Epithelial cell of proximal tubule (primary cell): ENCODE results near the gene DTX1. TPM values are rescaled to one million over a fixed set of nuclear protein-coding genes. Genes with fewer than 3 reads are reported as not detected.

Experiments used
- DNase-seq: peaks from one replicate; pipeline ENCODE4 v3.0.0-alpha.2; 2011; ENCODE audit warnings: low read depth
- H3K4me3 ChIP-seq: 2 replicates; pipeline ENCODE4 v1.5.1; 2011; ENCODE audit warnings: low read depth, mild to moderate bottlenecking, low read length
- total RNA-seq: library from RNA; depleted of rRNA; stranded (reverse); fragments of >200 nt; gene quantifications from 2 replicates; pipeline ENCODE4 v1.2.3, GENCODE V29; 2015
- TF ChIP-seq, protein P1 (sequence below): conservative IDR thresholded peaks from 2 replicates; pipeline ENCODE4 v1.5.1; 2012; ENCODE audit warnings: low read depth, mild to moderate bottlenecking, low read length

DTX1 gene
- total RNA-seq, 1 donor from 2014 or later = not detected

GRCh38 chr12:113134071-113134470 lies 77.5 kb downstream of the DTX1 start:
- TF ChIP-seq, protein P1, sequence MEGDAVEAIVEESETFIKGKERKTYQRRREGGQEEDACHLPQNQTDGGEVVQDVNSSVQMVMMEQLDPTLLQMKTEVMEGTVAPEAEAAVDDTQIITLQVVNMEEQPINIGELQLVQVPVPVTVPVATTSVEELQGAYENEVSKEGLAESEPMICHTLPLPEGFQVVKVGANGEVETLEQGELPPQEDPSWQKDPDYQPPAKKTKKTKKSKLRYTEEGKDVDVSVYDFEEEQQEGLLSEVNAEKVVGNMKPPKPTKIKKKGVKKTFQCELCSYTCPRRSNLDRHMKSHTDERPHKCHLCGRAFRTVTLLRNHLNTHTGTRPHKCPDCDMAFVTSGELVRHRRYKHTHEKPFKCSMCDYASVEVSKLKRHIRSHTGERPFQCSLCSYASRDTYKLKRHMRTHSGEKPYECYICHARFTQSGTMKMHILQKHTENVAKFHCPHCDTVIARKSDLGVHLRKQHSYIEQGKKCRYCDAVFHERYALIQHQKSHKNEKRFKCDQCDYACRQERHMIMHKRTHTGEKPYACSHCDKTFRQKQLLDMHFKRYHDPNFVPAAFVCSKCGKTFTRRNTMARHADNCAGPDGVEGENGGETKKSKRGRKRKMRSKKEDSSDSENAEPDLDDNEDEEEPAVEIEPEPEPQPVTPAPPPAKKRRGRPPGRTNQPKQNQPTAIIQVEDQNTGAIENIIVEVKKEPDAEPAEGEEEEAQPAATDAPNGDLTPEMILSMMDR = no peak
- DNase-seq = no peak
- peak overlapping the region; percentile 87 for H3K4me3 ChIP-seq

DNA sequence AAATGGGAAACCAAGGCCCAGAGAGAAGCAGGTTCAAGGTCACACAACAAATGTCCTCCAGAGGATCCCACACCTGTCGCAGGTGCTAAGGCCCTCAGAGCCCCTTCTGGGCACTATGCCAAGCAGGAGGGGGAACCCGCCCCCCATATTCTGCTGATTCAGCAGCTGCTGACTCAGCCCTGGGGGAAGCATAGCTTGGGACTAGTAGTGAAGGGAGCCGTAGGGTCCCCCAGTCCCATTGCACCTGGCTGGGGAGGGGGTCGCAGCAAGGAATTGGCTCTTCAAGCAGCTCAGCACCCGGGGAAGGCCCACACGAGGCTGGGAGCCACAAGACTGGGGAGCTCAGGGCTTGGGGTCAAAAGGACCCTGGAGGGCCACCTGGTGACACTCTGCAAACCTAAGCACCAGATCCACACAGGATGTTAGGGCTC lies 78.0 kb downstream of the DTX1 start:
- DNase-seq = no peak
- peak overlapping the region; percentile 87 for H3K4me3 ChIP-seq
- TF ChIP-seq, protein P1 = peak; percentile 5

DNA sequence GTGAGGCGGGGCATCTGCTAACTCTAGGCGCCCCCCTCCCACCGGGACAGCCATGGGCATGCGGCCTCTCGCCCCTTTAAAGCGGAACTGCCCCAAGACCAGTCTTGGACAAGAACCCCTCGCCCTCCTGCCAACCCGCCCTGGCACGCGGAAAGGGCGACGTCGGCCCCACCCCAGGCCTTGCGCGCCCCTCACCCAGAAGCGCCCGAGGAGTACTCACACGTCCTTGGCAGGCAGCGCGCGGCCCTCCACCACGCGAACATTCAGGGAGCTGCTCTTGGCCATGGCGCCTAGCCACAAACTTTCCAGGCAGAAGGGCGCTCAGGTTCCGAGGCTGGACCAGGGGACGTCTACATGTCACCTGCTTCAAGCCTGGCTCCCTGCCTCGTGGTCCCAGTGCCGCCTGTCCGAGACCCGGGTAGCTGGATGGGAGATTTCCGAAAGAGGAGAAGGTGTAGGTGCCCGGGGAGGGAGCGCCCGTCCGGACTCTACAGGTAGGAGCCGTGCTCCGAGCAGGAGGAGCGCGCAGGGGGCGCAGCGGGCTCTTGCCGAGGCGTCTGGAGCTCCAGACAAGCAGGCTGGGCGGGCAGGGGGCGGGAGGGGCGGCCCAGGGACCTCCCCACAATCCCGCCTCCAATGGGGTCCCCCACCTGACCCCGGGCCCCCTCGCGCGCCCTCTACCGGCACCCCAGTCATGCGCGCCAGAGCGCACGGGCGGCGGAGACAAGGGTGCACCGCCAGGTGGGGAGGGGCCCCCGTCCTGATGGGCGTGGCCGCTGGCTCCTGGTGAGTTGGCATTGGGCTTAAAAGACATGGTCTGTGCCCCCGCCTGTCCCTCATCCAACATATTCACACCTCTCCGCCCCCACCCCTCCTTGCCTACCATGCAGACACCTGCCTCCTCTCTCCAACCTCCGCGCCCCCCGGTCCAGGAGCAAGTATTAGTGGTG lies 78.9 kb downstream of the DTX1 start, which contains the start of gene RASAL1:
TSS of gene RASAL1 (minus strand) at position 584 of the 950 bp plus-strand sequence. CDS start at position 285, 299 bp downstream.
- DNase-seq = no peak
- TF ChIP-seq, protein P1 = peak; percentile 51
- peak within 1 kb of the TSS; percentile 87 for H3K4me3 ChIP-seq

DNA sequence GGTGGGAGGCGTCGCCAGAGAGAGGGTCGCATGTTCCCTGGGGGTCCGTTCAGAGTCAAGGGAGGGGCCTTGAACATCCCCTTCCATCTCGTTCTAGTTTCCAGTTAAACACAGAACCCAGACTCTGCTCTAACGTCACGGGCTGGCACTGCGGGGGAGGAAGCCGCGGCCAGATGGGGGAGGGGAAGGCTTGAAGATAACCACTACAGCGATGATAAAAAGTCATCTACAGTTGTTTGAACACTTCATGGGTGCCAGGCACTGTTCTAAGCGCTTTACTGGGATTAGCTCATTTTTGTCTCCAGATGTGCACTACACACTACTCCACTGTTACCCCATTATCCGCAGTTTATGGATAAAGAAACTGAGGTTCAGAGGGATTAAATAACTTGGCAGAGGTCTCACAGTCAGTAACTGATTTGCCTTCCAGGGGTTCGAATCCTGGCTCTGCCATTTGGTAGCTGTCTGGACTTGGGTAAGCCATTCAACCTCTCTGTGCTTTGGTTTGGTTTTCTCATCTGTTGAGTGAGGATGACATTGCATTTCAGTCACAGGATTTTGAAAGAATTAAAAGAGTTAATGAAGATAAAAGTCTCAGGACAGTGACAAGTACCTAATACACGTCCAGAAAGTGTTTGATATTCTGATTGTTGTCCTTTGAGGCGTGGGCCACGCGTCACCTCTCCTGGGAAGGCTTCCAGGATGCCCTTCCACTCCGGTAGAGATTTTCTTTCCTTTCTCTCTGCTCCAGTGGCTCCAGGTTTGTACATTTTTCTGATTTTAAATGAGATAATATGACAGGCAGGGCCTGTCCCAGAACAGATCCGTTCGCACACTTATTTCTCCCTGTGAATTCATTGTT lies 79.8 kb downstream of the DTX1 start:
- peak overlapping the region; percentile 87 for H3K4me3 ChIP-seq
- DNase-seq = no peak

GRCh38 chr12:113136990-113137511 lies 80.5 kb downstream of the DTX1 start:
- no peak overlapping the region for H3K4me3 ChIP-seq
- TF ChIP-seq, protein P1 = no peak

More for the DNA sequence above, 79.8 kb downstream of the DTX1 start:
- TF ChIP-seq, protein P1 = no peak

DNA sequence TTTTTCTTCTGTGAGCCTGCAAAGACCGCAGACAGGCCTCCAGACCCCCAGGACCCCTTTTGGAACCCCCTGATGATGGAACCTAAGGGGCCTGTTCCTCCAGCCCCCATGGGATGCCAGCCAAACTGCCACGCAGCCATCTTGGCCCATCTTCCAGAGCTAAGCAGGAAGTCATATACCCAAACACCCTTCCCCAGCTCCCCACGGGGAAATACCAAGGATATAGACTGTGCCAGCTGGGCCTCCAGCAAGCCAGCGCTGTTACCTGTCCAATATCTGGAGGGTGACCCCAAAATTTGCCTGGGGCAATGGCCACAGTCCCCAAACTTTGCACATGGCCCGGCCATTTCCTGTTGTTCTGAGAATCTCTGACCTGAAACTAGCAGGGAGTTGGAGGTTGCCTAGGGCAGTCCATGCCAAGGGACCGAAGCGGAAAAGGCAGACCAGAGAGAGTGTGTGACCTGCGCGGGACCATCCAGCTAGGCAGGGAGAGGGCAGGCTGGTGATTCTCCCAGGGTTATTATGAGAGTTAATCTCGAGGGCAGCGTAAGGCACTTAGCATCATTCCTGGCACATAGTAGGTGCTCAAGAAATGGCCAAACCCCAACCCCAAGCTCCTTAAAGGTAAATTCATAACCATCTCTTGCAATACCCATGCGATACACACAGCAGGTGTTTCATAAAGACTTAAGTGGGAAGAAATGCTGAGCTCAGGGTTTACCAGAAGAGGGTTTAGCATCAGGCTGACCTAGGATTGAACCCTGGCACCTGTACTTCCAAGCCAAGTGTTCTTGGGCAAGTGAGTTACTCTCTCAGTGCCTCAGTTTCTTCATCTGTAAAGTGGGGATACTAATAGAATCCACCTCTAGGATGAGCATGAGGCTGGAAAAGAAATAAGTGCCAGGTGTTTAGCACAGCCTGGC lies 81.6 kb downstream of the DTX1 start:
- no peak for DNase-seq
- TF ChIP-seq, protein P1 = no peak
- no peak overlapping the region for H3K4me3 ChIP-seq

More at GRCh38 chr12:113136990-113137511, 80.5 kb downstream of the DTX1 start:
- no peak for DNase-seq
